ENCODE data around the gene C6orf132. TPM values are rescaled to one million over a fixed set of nuclear protein-coding genes. Genes with fewer than 3 reads are reported as not detected.

The C6orf132 gene
- total and polyA plus RNA-seq, 9 of the 15 experiments (the other 6 are each of a cell fraction or from before 2014, with no cell fraction given): 0.06 to 0.35 (median 0.14) TPM

- peak; percentile 6 for FAIRE-seq
- Histone ChIP-seq H4K20me1 (replicated peaks; ENCODE audit: control insufficient read depth, insufficient read depth, low read length) (no peaks in the 10 kb centered on the region), H3K36me3 (ENCODE audit: control insufficient read depth, insufficient read depth, low read length) (no peaks in the 10 kb centered on the region), H3K9me1 (ENCODE audit: control insufficient read depth, insufficient read depth, low read length) (no peaks in the 10 kb centered on the region), H3K4me3 (no peak overlapping the region), H3K4me1 (replicated peaks in 1 of 2; ENCODE audit: control insufficient read depth in 2 of 2, insufficient read depth in 2 of 2, low read length in 2 of 2) (peaks cover 4 to 24% of the 10 kb centered on the region in 2 experiments; a peak in 4 of 5 replicates), H3K27ac (ENCODE audit: extremely low read depth, low read depth, low read length) (no peak overlapping the region), H3K4me2 (ENCODE audit: insufficient read depth, low read length) (no peak overlapping the region), H2AFZ (ENCODE audit: low read depth, low read length) (no peak overlapping the region), H3K27me3 (ENCODE audit: control insufficient read depth in 2 of 2, insufficient read depth in 2 of 2, low read length in 2 of 2) (peaks cover 9 to 27% of the 10 kb centered on the region in 2 experiments; a peak in 4 of 5 replicates), H3K9me3 (replicated peaks; ENCODE audit: control insufficient read depth, insufficient read depth, low read depth, low read length) (no peaks in the 10 kb centered on the region), H3K79me2 (ENCODE audit: control insufficient read depth, insufficient read depth, low read length) (no peaks in the 10 kb centered on the region), H3K9ac (ENCODE audit: insufficient read depth in 1 of 2, low read depth in 2 of 2, low read length in 2 of 2) (peak overlapping the region in 1 of 2 experiments; percentile 64; a peak in 1 of 4 replicates)
- BruUV-seq (replicated peaks): no TSS peak
- no peak for DNase-seq (ENCODE audit: extremely low read depth in 1 of 4, low spot score in 3 of 4)
- POLR2A ChIA-PET: interaction anchor here (1.4 to 2.0 kb wide), 3 partner anchors 9 to 43 kb away, joined by 4 to 7 read pairs (median 5); no protein-coding TSS in a partner anchor
- in situ Hi-C loops (cut with MboI): no loop called here
- WGBS (ENCODE audit: insufficient coverage, low coverage, missing lambda C conversion rate): 7% methylated on average over 10 of the region's 10 CpGs
- CTCF ChIA-PET (ENCODE audit: low intra/inter-chr PET ratio): no interaction called here
- intact Hi-C loops (cut with micrococcal nuclease): no loop called here
- peak; percentile 20; the same call in 2 of the 3 replicates for ATAC-seq
- no peak; the same call in 1 of the 2 replicates for TF ChIP-seq CBFA2T3 (IDR thresholded peaks at IDR 0.05)
- TF ChIP-seq GMEB1 (CRISPR knock-in tag; IDR thresholded peaks at IDR 0.05): no peak
- TF ChIP-seq ZNF395 (CRISPR knock-in tag; IDR thresholded peaks at IDR 0.05): no peak
- no peak for TF ChIP-seq ESRRA (IDR thresholded peaks at IDR 0.05; ENCODE audit: borderline replicate concordance, low read depth)
- TF ChIP-seq ZNF232 (CRISPR knock-in tag; IDR thresholded peaks at IDR 0.05): no peak
- TF ChIP-seq DPF2 (IDR thresholded peaks at IDR 0.05): peak; percentile 32
- no peak for TF ChIP-seq RBM17 (IDR thresholded peaks at IDR 0.05; ENCODE audit: borderline replicate concordance, low read depth, low read length)
- no peak for TF ChIP-seq THRAP3 (IDR thresholded peaks at IDR 0.05; ENCODE audit: borderline replicate concordance)
- 0 out of 2 replicates have a peak, but pooled peaks have one; percentile 9 for TF ChIP-seq SMARCA4 (IDR thresholded peaks at IDR 0.05)
- TF ChIP-seq ZNF507 (tag; conservative IDR thresholded peaks at IDR 0.05): no peak
- TF ChIP-seq HMBOX1 (IDR thresholded peaks at IDR 0.05): peak; percentile 93
- TF ChIP-seq HNRNPK (IDR thresholded peaks at IDR 0.05; ENCODE audit: low read depth, low read length, poor library complexity, severe bottlenecking): no peak
- TF ChIP-seq KAT7 (CRISPR knock-in tag; IDR thresholded peaks at IDR 0.05; ENCODE audit: borderline replicate concordance): no peak
- TF ChIP-seq ZNF584 (CRISPR knock-in tag; IDR thresholded peaks at IDR 0.05; ENCODE audit: low read depth): no peak
- no peak for TF ChIP-seq ASH1L (IDR thresholded peaks at IDR 0.05; ENCODE audit: borderline replicate concordance, low read depth, partially characterized antibody)
- peak; percentile 76 for TF ChIP-seq FOSL1 (tag; conservative IDR thresholded peaks at IDR 0.05)
- TF ChIP-seq SREBF1 (IDR thresholded peaks at IDR 0.05; ENCODE audit: borderline replicate concordance, low read depth, low read length): no peak
- peak; percentile 32; the same call in 1 of the 2 replicates for TF ChIP-seq ZNF384 (IDR thresholded peaks at IDR 0.05; ENCODE audit: low read depth, low read length)
- no peak for TF ChIP-seq ZNF24 (IDR thresholded peaks at IDR 0.05)
- TF ChIP-seq POU5F1 (IDR thresholded peaks at IDR 0.05; ENCODE audit: borderline replicate concordance, low read depth, low read length, partially characterized antibody): no peak
These were observed 4.7 kb upstream of the C6orf132 start for GRCh38 chr6:42147138-42147562.

Measured in K562 (cell line).